ENCODE measurements around the gene SLCO3A1.

DNA sequence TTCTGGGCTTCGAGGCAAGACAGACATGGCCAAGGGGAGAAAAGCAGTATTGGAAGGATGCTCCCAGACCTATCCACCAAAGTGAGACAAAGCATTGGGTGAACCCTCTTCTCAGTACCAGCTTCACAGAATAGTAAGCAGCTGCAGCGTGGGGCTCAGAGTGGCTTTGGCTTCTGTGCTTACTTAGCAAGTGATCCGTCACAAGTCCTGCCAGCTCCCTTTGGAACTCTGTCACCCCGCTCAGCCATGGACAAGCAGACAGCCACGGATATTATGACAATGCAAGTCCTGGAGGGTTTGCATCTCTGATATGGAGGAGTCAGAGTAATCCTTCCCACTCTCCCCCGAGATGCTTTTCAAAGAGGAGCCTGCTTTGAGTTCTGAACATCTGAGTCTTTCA, 90.8 kb downstream of the SLCO3A1 start:
- no peak for TF ChIP-seq EZH2phosphoT487 (IDR thresholded peaks at IDR 0.05; ENCODE audit: insufficient read depth, low read depth)
- TF ChIP-seq EZH2 (IDR thresholded peaks at IDR 0.05; ENCODE audit: insufficient read depth, poor library complexity, severe bottlenecking) = no peak

Measured in GM23248 (cell line).